Fibroblast of lung (primary cell): ENCODE results near the gene FJX1.

ENCODE experiments used
- EZH2 ChIP-seq: IDR thresholded peaks from 2 replicates; pipeline ENCODE4 v1.5.1; 2012; ENCODE audit warnings: low read length, control low read depth, mild to moderate bottlenecking; ENCODE audit errors: missing control alignments
- TF ChIP-seq, protein P1 (sequence below), 2 donors: IDR thresholded peaks in 1 of 2; conservative IDR thresholded peaks in 1 of 2; 1 replicate in 1 of 2; 2 replicates in 1 of 2; pipeline ENCODE4 v1.5.1; 2011 to 2012; ENCODE audit warnings: low read length in 2 of 2, control low read depth in 1 of 2, inconsistent platforms in 1 of 2, low read depth in 1 of 2, mild to moderate bottlenecking in 1 of 2

GRCh38 chr11:35614939-35615569 is 3.2 kb upstream of the FJX1 start:
- TF ChIP-seq EZH2, result no peak
- TF ChIP-seq, protein P1, sequence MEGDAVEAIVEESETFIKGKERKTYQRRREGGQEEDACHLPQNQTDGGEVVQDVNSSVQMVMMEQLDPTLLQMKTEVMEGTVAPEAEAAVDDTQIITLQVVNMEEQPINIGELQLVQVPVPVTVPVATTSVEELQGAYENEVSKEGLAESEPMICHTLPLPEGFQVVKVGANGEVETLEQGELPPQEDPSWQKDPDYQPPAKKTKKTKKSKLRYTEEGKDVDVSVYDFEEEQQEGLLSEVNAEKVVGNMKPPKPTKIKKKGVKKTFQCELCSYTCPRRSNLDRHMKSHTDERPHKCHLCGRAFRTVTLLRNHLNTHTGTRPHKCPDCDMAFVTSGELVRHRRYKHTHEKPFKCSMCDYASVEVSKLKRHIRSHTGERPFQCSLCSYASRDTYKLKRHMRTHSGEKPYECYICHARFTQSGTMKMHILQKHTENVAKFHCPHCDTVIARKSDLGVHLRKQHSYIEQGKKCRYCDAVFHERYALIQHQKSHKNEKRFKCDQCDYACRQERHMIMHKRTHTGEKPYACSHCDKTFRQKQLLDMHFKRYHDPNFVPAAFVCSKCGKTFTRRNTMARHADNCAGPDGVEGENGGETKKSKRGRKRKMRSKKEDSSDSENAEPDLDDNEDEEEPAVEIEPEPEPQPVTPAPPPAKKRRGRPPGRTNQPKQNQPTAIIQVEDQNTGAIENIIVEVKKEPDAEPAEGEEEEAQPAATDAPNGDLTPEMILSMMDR (conservative IDR thresholded peaks at IDR 0.05 in 1 of 2, IDR thresholded peaks at IDR 0.05 in 1 of 2; ENCODE audit: low read depth in 1 of 2, low read length in 2 of 2), result no peak
